ENCODE data around the gene DYNLT3. TPM values are rescaled to one million over a fixed set of nuclear protein-coding genes. Genes with fewer than 3 reads are reported as not detected.

DYNLT3 gene
- total RNA-seq, 1 donor from 2014 or later: 13.7 TPM

- no peaks in the 10 kb centered on the region for H3K9me3 Mint-ChIP-seq
- no peaks in the 10 kb centered on the region for H3K4me1 Mint-ChIP-seq (ENCODE audit: unreplicated experiment)
- no peak overlapping the region for H3K27ac Mint-ChIP-seq
- DNase-seq (ENCODE audit: extremely low spot score, unreplicated experiment): no peak
- H3K36me3 Mint-ChIP-seq: no peaks in the 10 kb centered on the region
- no peak for TF ChIP-seq CTCF (conservative IDR thresholded peaks at IDR 0.05)
- H3K4me3 Mint-ChIP-seq: no peak overlapping the region
- H3K27me3 Mint-ChIP-seq: peaks cover 4% of the 10 kb centered on the region
These were observed 22.7 kb downstream of the DYNLT3 start for GRCh38 chrX:37824491-37825214.

- Mint-ChIP-seq H3K27ac (no peak overlapping the region), H3K4me3 (no peak overlapping the region), H3K36me3 (no peaks in the 10 kb centered on the region), H3K4me1 (ENCODE audit: unreplicated experiment) (no peaks in the 10 kb centered on the region), H3K9me3 (no peaks in the 10 kb centered on the region), H3K27me3 (peaks cover 4% of the 10 kb centered on the region)
- TF ChIP-seq CTCF (conservative IDR thresholded peaks at IDR 0.05): no peak
- DNase-seq (ENCODE audit: extremely low spot score, unreplicated experiment): no peak
These were observed 26.7 kb downstream of the DYNLT3 start for GRCh38 chrX:37820646-37821045.

GRCh38 chrX:37818031-37818430, 29.3 kb downstream of the DYNLT3 start:
- Mint-ChIP-seq H3K36me3 (no peaks in the 10 kb centered on the region), H3K27me3 (no peaks in the 10 kb centered on the region), H3K4me3 (no peak overlapping the region), H3K9me3 (no peaks in the 10 kb centered on the region), H3K4me1 (ENCODE audit: unreplicated experiment) (no peaks in the 10 kb centered on the region), H3K27ac (no peak overlapping the region)
- no peak for DNase-seq (ENCODE audit: extremely low spot score, unreplicated experiment)
- TF ChIP-seq CTCF (conservative IDR thresholded peaks at IDR 0.05): no peak

- Mint-ChIP-seq H3K36me3 (no peaks in the 10 kb centered on the region), H3K4me3 (no peak overlapping the region), H3K9me3 (no peaks in the 10 kb centered on the region), H3K4me1 (ENCODE audit: unreplicated experiment) (no peaks in the 10 kb centered on the region), H3K27me3 (no peaks in the 10 kb centered on the region), H3K27ac (no peak overlapping the region)
- DNase-seq (ENCODE audit: extremely low spot score, unreplicated experiment): no peak
- no peak for TF ChIP-seq CTCF (conservative IDR thresholded peaks at IDR 0.05)
These were observed 29.8 kb downstream of the DYNLT3 start for GRCh38 chrX:37817579-37817978.

- H3K9me3 Mint-ChIP-seq: no peaks in the 10 kb centered on the region
- H3K4me3 Mint-ChIP-seq: no peak overlapping the region
- TF ChIP-seq CTCF (conservative IDR thresholded peaks at IDR 0.05): no peak
- H3K36me3 Mint-ChIP-seq: no peaks in the 10 kb centered on the region
- DNase-seq (ENCODE audit: extremely low spot score, unreplicated experiment): no peak
- no peak overlapping the region for H3K27ac Mint-ChIP-seq
- no peaks in the 10 kb centered on the region for H3K4me1 Mint-ChIP-seq (ENCODE audit: unreplicated experiment)
- no peaks in the 10 kb centered on the region for H3K27me3 Mint-ChIP-seq
These were observed 30.2 kb downstream of the DYNLT3 start for GRCh38 chrX:37817176-37817575.

Data from type B pancreatic cell (in vitro differentiated cells).